Left cardiac atrium (tissue), 4 donors: ENCODE measurements around the gene POLG2. TPM values are rescaled to one million over a fixed set of nuclear protein-coding genes. Genes with fewer than 3 reads are reported as not detected.

Experiments
- ATAC-seq, 2 donors: fragments of 200-7000 bp; cut with Tn5 transposase; one replicate each; pipeline ENCODE4 v1.9.1; 2020; ENCODE audit warnings: mild to moderate bottlenecking in 2 of 2, moderate library complexity in 2 of 2
- DNase-seq: peaks from one replicate; pipeline ENCODE4 v3.0.0-alpha.2; 2020
- intact Hi-C, 2 donors: fragments of 100-400 bp; cut with DNase I; formaldehyde crosslinking; loops; one replicate each; pipeline versions ENCODE4 v1.14.1 to v1.15.1; 2022 to 2023
- long read RNA-seq: library from polyadenylated mRNA; unstranded; transcript quantifications from one replicate; pipeline ENCODE4 v2.0.0, GENCODE V29; 2021
- total RNA-seq, 2 donors: library from RNA; stranded (reverse); fragmentation: NEBNext Ultra II Directional; extraction: Animal tissue kit (Norgen Biotek cat#: 25700); gene quantifications; one replicate each; pipeline ENCODE4 v1.2.1, GENCODE V29; 2021
- donor health status: DM: no; HTN: yes; CAD: no.
- donor health status: DM: no; HTN: yes; CAD: no; lungs with severe emphysema.
- donor health status: DM: yes; HTN: yes; CAD: no.
- donor health status: Dilated cardiomyopathy.

Gene POLG2
- 1 to 10 TPM; 6.6 to 7.7 TPM for total RNA-seq
- long read RNA-seq, partial matches to known transcripts: 1 of 9 reads
- long read RNA-seq, other reads (novel, unspliced or antisense): 3 of 9 reads

DNA sequence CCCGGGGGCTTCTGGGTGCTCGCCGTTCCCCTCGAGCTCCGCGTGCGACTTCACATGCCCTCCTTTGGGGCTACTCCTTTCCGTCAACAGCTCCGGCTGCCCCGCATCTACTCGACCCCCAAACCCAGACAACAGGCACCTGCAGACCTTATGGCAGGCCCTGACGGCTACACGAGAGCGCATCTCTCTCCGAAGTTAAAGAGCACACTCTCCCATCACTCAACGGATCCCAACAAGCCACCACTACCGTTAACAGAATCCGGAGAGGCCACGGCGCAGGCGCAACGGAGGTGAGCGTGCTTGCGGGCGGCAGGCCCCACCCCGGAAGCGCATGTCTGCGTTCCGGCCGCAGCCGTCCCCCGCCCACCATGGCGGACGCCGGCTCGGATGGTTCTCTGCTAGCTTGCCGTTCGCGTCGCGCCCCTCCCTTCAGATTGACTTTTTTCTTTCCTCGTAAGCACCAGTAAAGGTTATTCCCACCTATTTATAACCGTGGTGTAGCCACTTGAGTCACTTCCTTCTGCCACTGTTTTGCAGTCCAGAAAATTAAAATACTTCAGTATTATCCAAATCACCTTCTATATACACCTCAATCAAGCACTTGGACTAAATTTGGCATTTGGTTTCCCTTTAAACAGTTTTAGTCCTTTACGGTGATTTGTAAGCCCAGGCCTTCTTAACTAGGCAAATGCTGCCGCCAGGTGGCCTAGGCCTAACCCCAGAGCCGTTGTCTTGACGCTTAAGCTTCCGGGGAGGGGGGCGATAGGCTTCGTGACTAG is at the start of gene POLG2:
Gene POLG2, minus strand, starts transcription at position 269 of the 779 bp plus-strand sequence. Its CDS starts 86 bp downstream, at position 183.
- intact Hi-C loops: no loop called here
- ATAC-seq (peak; percentile 95 to 98), DNase-seq (peak; percentile 96)

GRCh38 chr17:64544742-64545141 is 47.9 kb upstream of the POLG2 start:
- ATAC-seq (no peak), DNase-seq (no peak)
- intact Hi-C loops: loop anchor here in 1 of 2 donors (10.0 kb wide), 1 partner anchor 100 kb away; no protein-coding TSS in a partner anchor

DNA sequence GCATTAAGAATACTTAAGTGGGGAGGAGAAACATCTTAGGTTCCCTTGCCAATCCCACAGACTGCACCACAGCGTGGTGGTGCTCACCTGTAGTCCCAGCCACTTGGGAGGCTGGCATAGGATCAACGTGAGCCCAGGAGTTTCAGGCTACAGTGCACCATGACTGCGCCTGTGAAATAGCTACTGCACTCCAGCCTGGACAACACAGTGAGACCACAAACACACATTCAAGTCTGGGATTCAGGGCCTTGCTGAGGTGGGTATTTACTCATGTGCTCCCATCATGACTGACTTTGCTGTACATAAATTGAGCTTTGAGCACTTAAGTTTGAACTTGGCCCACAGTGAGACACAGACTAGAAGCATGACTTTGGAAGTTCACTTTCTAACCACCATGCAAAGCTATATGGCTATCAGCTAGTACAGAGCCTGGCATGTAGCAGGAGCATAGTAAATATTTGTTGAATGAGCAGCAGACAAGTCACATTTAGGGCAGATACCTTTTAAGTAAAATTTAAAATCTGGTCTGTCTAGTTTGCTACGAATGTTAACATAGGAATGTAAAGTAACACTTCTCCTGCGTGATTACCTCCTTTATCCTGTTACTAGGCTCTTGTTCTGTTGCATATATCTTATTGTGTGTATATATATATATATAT is 43.4 kb upstream of the POLG2 start:
- DNase-seq (no peak), ATAC-seq (no peak)
- intact Hi-C loops: loop anchor here in 1 of 2 donors (10.0 kb wide), 1 partner anchor 105 kb away; no protein-coding TSS in a partner anchor

DNA sequence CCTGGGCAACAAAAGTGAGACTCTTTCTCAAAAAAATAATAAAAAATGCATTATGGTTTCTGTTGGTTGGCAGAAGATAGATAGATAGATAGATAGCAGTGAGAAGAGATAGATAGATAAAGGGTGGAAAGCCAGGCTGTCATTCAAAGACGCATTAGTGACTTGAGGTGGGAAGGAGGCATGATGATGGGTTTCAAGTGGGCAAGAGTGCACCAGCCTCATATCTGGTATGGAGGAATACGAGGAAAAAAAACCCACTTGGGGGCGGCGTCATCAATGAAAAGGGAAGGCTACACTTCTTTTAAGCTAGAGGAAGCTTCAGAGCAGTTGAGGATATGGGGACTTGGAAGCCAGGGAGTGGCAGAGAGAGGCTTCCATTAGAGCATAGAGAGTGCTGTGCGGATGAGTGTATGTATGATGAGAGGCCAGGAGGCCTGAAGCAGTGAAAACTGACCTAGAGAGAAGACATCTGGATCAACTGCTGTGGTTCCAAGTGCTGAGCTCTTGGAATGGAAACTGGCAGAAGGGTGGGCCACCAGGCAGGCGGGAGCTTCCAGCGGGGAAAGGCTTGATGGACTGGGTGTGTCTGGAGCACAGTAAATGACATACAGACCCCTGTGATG is 41.8 kb upstream of the POLG2 start:
- intact Hi-C loops: no loop called here
- DNase-seq (no peak), ATAC-seq (peak; percentile 44 to 47)

DNA sequence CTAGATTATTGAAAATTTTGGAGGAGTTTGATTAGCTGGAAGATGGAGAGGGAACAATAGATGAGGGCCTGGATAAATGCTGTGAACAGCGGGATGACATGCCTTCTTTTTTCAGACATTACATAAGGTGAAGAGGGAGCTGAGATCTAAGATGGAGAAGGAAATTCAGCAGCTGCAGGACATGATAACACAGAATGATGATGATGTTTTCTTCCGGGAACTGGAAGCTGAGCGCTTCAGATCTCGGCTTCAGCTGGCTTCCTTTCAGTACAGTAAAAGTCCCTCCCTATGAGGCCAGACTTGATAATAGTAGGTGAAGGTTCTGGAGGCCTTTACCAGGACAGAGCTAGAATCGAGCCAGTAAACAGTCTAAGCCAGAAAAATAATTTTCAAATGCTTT is 40.6 kb upstream of the POLG2 start:
- intact Hi-C loops: no loop called here
- ATAC-seq (peak in 1 of 2 donors; percentile 16), DNase-seq (no peak)

DNA sequence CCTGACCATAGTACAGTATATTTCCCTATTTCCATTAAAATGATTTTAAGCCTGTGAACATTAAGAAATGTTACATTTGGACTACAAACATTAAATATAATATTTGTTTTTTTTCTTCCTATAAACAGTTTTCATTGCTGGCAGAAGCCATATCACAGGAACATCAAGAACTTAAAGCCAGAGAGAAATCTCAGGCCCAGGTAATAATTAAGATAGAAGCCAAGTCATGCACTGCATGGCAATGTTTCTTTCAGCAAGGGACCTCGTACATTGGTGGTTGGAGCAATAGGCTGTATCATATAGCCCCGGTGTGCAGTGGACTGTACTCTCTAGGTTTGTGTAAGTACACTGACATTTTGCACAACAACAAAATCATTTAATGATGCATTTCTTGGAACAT is 40.1 kb upstream of the POLG2 start:
- no peak for DNase-seq
- intact Hi-C loops: no loop called here
- ATAC-seq: no peak

DNA sequence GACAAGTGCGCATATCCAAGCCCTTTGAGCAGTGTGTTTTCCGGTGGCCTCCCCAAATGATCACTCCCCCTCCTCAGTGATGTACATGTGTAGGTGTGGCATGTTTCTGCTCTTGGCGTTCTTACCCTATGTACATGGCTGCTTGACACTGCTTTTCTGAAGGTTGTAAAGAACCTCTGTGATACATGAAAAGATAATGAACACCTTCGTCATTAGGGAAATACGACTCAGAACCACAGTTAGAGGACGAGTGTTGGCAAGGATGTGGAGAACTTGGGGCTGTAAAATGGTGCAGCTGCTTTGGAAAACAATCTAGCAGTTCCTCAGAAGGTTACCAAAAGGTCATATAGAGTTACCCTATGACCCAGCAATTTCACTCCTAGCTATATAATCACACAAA is 38.5 kb upstream of the POLG2 start:
- DNase-seq (no peak), ATAC-seq (no peak)
- intact Hi-C loops: no loop called here

DNA sequence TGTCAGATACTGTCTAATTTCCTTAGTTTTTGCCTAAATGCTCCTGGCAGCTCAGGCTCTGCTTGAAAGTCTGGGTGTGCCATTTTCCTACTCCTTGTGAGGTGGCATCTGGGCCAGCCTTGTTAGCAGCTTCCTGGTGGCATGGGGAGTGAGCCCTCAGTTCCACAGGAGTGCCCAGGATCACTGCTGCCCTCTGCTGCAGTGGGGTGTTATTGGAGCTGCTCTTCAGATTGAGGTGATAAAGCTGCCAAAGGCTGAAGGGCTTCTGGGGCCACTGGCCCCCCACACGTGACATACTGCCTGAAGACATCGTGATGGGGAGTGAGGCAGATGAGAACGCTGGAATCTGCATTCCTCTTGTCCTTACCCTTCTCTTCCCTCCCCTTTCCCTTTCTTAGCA is 37.3 kb upstream of the POLG2 start:
- no peak for DNase-seq
- ATAC-seq: no peak
- intact Hi-C loops: no loop called here

- DNase-seq (no peak), ATAC-seq (no peak)
- intact Hi-C loops: no loop called here
These were observed 36.9 kb upstream of the POLG2 start for GRCh38 chr17:64533784-64534183.

DNA sequence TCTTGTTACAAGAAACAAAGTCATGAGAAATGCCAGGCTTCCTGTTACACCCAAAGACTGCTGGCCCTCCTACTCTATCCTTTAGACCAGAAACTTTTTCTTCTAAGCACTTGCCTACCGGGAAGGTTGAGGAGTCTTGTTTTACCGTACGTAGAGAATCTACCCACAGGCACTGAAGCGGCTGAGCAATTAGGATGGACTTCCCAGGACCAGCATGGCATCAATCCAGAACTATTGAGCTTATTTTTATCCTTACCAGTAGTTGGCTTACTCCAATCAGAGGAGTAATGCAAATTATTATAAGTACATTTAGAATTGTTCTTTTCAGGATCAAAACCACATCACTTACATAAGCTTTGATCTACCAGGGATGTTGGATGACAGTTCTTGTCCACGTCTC is 35.6 kb upstream of the POLG2 start:
- ATAC-seq (no peak), DNase-seq (no peak)
- intact Hi-C loops: no loop called here

DNA sequence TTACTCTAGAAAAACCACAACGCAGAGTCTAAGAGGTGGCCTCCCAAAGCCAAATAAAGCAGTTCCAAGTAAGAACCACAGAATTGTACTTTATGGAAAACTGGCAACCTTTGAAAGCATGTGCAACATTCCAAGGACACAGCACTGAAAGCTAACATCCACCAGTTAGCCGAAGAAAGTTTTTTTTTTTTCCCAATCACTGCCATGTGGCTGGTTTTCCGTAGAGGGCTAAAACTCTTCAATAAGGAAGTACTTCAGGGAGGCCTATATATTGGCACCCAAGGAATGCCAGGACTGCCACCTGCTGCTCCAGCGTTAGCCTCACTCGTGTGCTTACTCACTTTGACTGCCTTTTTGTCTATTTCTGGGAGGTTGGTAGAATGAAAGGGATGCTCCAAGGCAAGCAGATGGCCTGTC is 35.1 kb upstream of the POLG2 start:
- ATAC-seq (no peak), DNase-seq (no peak)
- intact Hi-C loops: no loop called here

- DNase-seq (no peak), ATAC-seq (no peak)
These were observed 32.4 kb upstream of the POLG2 start for GRCh38 chr17:64529221-64529620.

GRCh38 chr17:64527914-64528313 is 31.1 kb upstream of the POLG2 start:
- DNase-seq: no peak
- intact Hi-C loops: loop anchor here in 1 of 2 donors (10.0 kb wide), 1 partner anchor 733 kb away; no protein-coding TSS in a partner anchor
- no peak for ATAC-seq

More at GRCh38 chr17:64529221-64529620, 32.4 kb upstream of the POLG2 start:
- intact Hi-C loops: loop anchor here in 1 of 2 donors (10.0 kb wide), 1 partner anchor 734 kb away; no protein-coding TSS in a partner anchor

GRCh38 chr17:64520359-64520758 is 23.5 kb upstream of the POLG2 start:
- DNase-seq (no peak), ATAC-seq (no peak)
- intact Hi-C loops: loop anchor here in 1 of 2 donors (10.0 kb wide), 1 partner anchor 726 kb away; no protein-coding TSS in a partner anchor

DNA sequence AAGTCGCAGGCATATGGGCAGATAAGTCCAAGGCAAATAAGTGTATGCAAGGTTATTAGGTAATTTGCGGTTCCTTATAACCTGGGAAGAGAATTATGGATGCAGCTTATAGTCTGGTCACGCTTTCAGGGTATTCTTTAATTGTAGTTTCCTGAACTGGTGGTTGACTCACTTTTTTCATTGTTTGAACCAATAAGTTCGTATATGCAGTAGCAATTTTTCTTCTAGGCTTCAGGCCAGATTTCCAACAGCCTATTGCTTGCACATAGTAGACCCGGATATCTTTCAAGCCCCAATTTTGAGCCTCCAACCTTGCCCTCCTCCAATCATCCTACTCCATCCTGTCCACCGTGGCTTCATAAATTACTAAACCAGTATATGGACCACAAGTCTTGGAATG is 22.7 kb upstream of the POLG2 start:
- ATAC-seq (no peak), DNase-seq (no peak)
- intact Hi-C loops: no loop called here

DNA sequence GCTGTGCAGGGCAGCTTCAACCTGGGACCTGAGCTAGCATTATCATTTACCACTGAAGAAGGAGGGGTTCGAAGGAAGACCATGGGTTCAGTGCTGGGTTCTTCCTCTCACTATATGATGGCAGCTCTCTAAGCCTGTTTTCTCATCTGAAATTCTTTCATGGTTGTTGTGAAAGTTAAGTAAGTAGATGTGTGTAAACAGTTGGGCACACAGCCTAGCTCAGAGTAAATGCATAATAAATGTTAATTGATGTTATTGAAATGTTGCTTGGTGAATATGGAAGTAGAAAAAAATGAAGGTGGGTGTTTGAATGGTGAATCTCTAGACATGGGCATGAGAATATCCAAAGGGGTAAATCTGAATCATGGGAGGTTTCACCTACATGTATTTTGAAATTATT is 19.0 kb upstream of the POLG2 start:
- no peak for ATAC-seq
- intact Hi-C loops: no loop called here
- no peak for DNase-seq

DNA sequence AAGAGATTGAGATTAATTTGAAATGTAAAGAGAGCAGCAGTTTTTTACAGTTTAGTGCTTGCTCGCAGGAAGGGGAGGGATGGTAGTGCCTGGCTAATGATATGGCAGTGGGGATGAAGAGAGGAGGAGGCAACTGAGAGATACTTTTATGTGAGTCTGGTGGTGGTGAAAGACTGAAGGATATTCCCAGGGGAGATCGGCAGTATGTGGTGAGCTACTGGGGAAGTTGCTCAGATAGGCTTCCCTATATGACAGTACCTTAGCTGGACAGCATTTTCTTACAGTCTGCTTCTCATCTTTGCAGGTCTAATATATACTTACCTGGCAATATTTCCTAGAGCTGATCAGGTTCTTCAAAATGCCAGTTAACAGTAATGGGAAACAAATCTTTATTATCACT is 18.6 kb upstream of the POLG2 start:
- ATAC-seq: no peak
- intact Hi-C loops: no loop called here
- no peak for DNase-seq

- DNase-seq: no peak
- ATAC-seq: no peak
- intact Hi-C loops: no loop called here
These were observed 12.3 kb upstream of the POLG2 start for GRCh38 chr17:64509179-64509578.

- intact Hi-C loops: no loop called here
- ATAC-seq (no peak), DNase-seq (no peak)
These were observed 11.8 kb upstream of the POLG2 start for GRCh38 chr17:64508683-64509082.

GRCh38 chr17:64507413-64507782 is 10.5 kb upstream of the POLG2 start:
- no peak for DNase-seq

More at GRCh38 chr17:64507413-64507782, 10.5 kb upstream of the POLG2 start:
- intact Hi-C loops: no loop called here
- peak; percentile 14 to 20 for ATAC-seq
